HUES6 (cell line): ENCODE data around the gene CA5A.

Experiments used
- H3K27ac ChIP-seq: 2 replicates; pipeline ENCODE4 v1.7.0; 2013; ENCODE audit warnings: low read depth, mild to moderate bottlenecking, low read length, inconsistent platforms
- H3K27me3 ChIP-seq: 2 replicates; pipeline ENCODE4 v1.6.1; 2013; ENCODE audit warnings: low read length; ENCODE audit not compliant: control insufficient read depth, insufficient read depth
- H3K36me3 ChIP-seq: 2 replicates; pipeline ENCODE4 v1.6.1; 2013; ENCODE audit warnings: low read length; ENCODE audit not compliant: control insufficient read depth, insufficient read depth
- H3K4me1 ChIP-seq: 2 replicates; pipeline ENCODE4 v1.6.1; 2013; ENCODE audit warnings: low read length; ENCODE audit not compliant: control insufficient read depth, insufficient read depth
- H3K4me3 ChIP-seq: 2 replicates; pipeline ENCODE4 v1.5.1; 2013; ENCODE audit warnings: low read depth, low read length
- H3K9ac ChIP-seq: one replicate; pipeline ENCODE4 v1.6.1; 2013; ENCODE audit warnings: mild to moderate bottlenecking, low read length
- H3K9me3 ChIP-seq: 2 replicates; pipeline ENCODE4 v1.6.1; 2013; ENCODE audit warnings: low read depth, low read length; ENCODE audit not compliant: control insufficient read depth, insufficient read depth

Gene CA5A

DNA sequence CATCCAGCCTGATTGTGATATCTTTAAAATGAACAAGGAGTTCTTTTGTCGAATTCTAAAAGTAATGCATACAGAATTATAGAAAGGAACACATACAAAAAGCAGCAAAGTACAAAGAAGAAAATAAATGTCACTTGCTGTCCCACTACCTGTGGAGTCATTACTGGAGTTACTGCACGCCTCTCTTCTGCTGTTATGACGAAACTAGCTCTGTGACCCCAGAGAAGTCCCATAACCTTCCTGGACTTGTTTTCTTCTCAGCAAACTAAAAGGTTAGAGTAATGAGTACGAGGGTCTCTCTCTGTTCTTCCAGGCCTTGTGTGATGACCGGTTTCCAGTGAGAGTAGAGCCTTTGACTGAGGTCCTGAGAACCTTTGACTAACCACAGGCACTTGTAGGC, 41.8 kb upstream of the CA5A start:
- no peak overlapping the region for H3K27ac ChIP-seq
- peaks cover 13% of the 10 kb centered on the region for H3K36me3 ChIP-seq
- H3K9me3 ChIP-seq, result no peaks in the 10 kb centered on the region
- H3K4me3 ChIP-seq, result no peak overlapping the region
- no peaks in the 10 kb centered on the region for H3K4me1 ChIP-seq
- H3K27me3 ChIP-seq, result no peaks in the 10 kb centered on the region
- H3K9ac ChIP-seq, result no peak overlapping the region

DNA sequence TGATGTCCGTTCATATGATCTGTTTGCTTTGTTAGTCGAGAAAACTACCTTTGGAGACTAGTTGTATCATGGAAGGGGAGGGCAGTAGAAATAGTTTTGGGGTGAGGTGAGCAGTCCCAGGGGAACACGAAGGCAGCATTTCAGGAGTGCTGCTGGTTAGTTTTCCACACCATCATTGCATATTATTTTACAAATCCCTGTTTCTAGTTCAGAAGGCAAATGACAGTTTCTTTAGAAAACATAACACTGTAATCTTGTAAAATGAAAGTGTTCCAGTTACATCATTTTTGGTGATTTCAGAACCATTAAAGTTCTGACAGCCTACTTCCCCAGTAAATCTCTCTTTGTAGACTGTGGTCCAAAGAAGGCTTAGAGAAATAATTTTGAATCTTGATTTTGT, 40.3 kb upstream of the CA5A start:
- no peak overlapping the region for H3K4me3 ChIP-seq
- no peaks in the 10 kb centered on the region for H3K4me1 ChIP-seq
- H3K9ac ChIP-seq, result no peak overlapping the region
- no peaks in the 10 kb centered on the region for H3K27me3 ChIP-seq
- peaks cover 11% of the 10 kb centered on the region; the same call in 1 of the 2 replicates for H3K9me3 ChIP-seq
- no peak overlapping the region for H3K27ac ChIP-seq
- peaks cover 11% of the 10 kb centered on the region for H3K36me3 ChIP-seq

DNA sequence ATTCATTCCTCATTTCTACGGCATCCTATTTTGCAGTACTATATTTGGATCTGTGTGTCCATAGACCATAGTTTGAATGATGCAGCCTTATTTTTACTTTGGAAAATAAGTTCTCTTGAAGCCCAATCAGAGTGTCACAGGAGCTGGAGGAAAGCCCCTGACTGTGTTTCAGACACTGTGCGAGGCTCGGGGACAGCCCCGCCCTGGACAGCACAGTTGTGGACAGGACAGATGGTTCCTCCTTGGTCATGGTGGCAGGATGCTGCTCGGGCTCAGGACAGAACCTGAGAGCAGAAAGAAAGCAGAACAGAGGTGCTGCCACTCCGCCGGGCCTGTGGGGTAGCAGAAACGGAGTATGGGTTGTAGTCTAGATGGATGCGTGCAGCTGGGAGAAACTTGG, 37.8 kb upstream of the CA5A start:
- peaks cover 21% of the 10 kb centered on the region; the same call in 1 of the 2 replicates for H3K9me3 ChIP-seq
- no peaks in the 10 kb centered on the region for H3K27me3 ChIP-seq
- H3K27ac ChIP-seq, result no peak overlapping the region
- no peak overlapping the region for H3K4me3 ChIP-seq
- H3K4me1 ChIP-seq, result no peaks in the 10 kb centered on the region
- peaks cover 8% of the 10 kb centered on the region for H3K36me3 ChIP-seq
- no peak overlapping the region for H3K9ac ChIP-seq

DNA sequence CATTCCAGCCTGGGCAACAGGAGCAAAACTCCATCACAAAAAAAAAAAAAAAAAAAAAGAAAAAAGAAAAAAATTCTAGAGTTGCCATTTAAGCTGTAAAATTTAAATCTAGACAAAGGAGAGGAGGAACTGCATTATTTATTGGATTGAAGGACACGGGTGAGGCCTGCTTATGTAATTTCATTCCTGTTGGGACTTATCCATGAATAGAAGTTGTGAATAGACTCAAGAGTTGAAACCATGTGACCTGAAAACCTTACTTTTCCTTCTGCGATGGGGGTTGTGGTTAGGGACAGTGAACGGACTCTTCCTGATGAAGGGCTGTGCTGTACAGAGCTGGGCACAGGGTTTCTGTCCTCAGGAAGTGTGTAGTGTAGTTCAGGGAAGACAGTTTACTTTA, 37.4 kb upstream of the CA5A start:
- H3K9ac ChIP-seq, result no peak overlapping the region
- H3K9me3 ChIP-seq, result peaks cover 21% of the 10 kb centered on the region; the same call in 1 of the 2 replicates
- no peak overlapping the region for H3K27ac ChIP-seq
- H3K4me3 ChIP-seq, result no peak overlapping the region
- H3K4me1 ChIP-seq, result no peaks in the 10 kb centered on the region
- peaks cover 5% of the 10 kb centered on the region for H3K36me3 ChIP-seq
- H3K27me3 ChIP-seq, result no peaks in the 10 kb centered on the region

DNA sequence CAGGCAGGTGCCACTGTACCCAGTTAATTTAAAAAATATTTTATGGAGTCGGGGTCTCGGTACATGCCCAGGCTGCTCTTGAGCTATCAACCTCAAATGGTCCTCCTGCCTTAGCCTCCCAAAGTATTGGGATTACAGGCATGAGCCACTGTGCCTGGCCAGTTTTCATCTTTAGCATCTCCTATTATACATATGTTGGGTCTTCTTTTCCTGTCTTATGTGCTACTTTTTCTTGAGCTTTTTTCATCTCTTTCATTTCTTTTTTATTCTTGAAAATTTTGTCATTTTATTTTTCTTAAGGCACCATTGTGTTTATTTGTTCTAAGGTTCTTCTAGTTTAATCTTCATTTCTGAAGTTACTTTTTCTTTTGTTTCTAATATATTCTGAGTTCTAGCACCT, 35.6 kb upstream of the CA5A start:
- no peak overlapping the region for H3K4me3 ChIP-seq
- peaks cover under 1% of the 10 kb centered on the region; the same call in 1 of the 2 replicates for H3K4me1 ChIP-seq
- H3K27me3 ChIP-seq, result no peaks in the 10 kb centered on the region
- H3K9ac ChIP-seq, result no peak overlapping the region
- peaks cover 5% of the 10 kb centered on the region for H3K36me3 ChIP-seq
- H3K27ac ChIP-seq, result no peak overlapping the region
- peaks cover 21% of the 10 kb centered on the region; the same call in 1 of the 2 replicates for H3K9me3 ChIP-seq

GRCh38 chr16:87970186-87970585, 33.9 kb upstream of the CA5A start:
- Histone ChIP-seq H3K27me3 (no peaks in the 10 kb centered on the region), H3K9ac (no peak overlapping the region), H3K4me3 (no peak overlapping the region), H3K9me3 (peaks cover 21% of the 10 kb centered on the region; the same call in 1 of the 2 replicates), H3K4me1 (peaks cover 4% of the 10 kb centered on the region; the same call in 1 of the 2 replicates), H3K36me3 (peaks cover 5% of the 10 kb centered on the region; the same call in 1 of the 2 replicates), H3K27ac (no peak overlapping the region)

GRCh38 chr16:87968541-87968940, 32.2 kb upstream of the CA5A start:
- H3K4me3 ChIP-seq, result no peak overlapping the region
- H3K36me3 ChIP-seq, result no peaks in the 10 kb centered on the region
- no peak overlapping the region for H3K9ac ChIP-seq
- H3K27ac ChIP-seq, result no peak overlapping the region
- H3K4me1 ChIP-seq, result peaks cover 4% of the 10 kb centered on the region; the same call in 1 of the 2 replicates
- no peaks in the 10 kb centered on the region for H3K27me3 ChIP-seq
- H3K9me3 ChIP-seq, result peaks cover 21% of the 10 kb centered on the region; the same call in 1 of the 2 replicates

DNA sequence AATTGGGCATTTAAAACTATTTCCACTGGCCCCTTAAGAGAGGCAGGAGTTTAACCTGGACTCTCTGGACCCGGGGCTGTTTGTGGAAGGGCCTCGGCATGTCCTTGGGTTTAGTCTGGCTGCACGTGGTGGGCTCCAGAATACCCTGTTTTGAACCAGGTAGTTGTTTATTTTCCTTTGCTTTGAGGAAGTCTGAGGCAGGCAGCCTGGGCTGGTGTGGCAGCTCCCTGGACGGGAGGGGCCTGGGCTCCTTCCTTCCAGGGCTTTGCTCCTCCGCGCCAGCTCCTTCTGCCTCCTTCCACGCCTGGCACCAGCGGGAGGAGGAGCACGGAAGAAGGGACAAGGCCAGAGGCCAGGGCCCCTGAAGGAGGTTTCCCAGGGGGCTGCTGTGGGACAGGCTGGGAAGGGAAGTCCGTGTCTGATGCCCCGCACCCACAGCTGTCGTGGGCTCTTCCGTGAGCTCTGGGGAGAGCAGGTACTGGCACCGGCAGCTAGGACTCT, 30.4 kb upstream of the CA5A start:
- Histone ChIP-seq H3K27ac (peak overlapping the region; percentile 53; the same call in 1 of the 2 replicates), H3K4me3 (no peak overlapping the region), H3K9ac (peak overlapping the region; percentile 2), H3K9me3 (peaks cover 11% of the 10 kb centered on the region; the same call in 1 of the 2 replicates), H3K27me3 (no peaks in the 10 kb centered on the region), H3K36me3 (no peaks in the 10 kb centered on the region), H3K4me1 (peaks cover 8% of the 10 kb centered on the region; the same call in 1 of the 2 replicates)

DNA sequence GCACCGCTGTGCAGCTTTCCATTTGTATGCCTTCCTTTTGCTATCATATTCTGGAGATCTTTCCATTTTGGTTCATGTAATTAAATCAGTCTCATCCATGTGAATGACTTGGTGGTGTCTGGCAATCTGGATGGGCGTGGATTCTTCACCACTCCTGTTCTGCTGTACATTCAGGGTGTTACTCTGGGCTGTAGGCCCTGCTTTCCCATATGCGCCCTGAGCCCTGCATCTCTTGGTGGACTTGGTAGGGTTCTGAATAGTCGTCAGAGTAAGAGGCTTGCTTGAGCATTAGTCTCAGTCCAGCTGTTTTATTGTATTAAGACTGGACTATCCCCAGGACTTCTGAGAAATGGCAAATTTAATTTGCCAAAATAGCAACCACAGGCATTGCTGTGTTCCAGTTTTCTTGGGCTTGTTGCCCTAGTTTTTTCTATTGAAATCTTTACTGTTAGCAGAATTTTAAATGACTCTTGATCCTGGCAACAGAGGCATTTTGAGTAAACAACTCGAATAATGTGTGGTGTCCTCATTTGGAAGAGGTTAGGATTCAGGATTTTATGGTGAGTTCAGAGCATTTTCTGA, 29.8 kb upstream of the CA5A start:
- Histone ChIP-seq H3K9me3 (peaks cover 5% of the 10 kb centered on the region; the same call in 1 of the 2 replicates), H3K9ac (no peak overlapping the region), H3K27ac (0 out of 2 replicates have a peak overlapping the region, but pooled peaks have one; percentile 53), H3K36me3 (no peaks in the 10 kb centered on the region), H3K4me1 (peaks cover 8% of the 10 kb centered on the region; the same call in 1 of the 2 replicates), H3K27me3 (no peaks in the 10 kb centered on the region), H3K4me3 (no peak overlapping the region)

DNA sequence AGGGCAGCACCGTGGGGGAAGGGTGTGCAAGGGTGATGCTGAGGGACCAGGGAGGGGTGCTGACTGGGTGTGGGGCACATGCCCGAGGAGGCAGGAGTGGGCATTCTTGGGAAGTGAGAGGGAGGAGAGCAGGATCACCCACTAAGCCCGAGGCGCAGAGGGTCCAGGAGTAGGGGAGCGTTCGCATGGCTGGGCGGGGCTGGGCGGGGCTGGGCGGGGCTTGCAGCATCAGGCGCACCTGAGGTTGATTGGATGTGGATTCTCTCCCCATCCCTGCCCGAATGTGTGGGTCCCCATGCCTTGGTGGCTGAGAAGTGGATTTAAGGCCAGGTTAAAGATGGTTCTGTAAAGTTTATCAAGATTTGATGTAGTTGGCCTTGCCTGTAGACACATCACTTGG, 29.1 kb upstream of the CA5A start:
- H3K27ac ChIP-seq, result no peak overlapping the region

GRCh38 chr16:87964049-87964659, 27.8 kb upstream of the CA5A start:
- no peak overlapping the region for H3K9ac ChIP-seq
- no peak overlapping the region for H3K27ac ChIP-seq

More for the DNA sequence above, 29.1 kb upstream of the CA5A start:
- peaks cover 3% of the 10 kb centered on the region; the same call in 1 of the 2 replicates for H3K9me3 ChIP-seq
- no peaks in the 10 kb centered on the region for H3K36me3 ChIP-seq
- H3K9ac ChIP-seq, result no peak overlapping the region
- H3K4me3 ChIP-seq, result no peak overlapping the region
- no peaks in the 10 kb centered on the region for H3K27me3 ChIP-seq
- peaks cover 8% of the 10 kb centered on the region; the same call in 1 of the 2 replicates for H3K4me1 ChIP-seq

More at GRCh38 chr16:87964049-87964659, 27.8 kb upstream of the CA5A start:
- Histone ChIP-seq H3K4me1 (peaks cover 8% of the 10 kb centered on the region; the same call in 1 of the 2 replicates), H3K4me3 (no peak overlapping the region), H3K9me3 (no peaks in the 10 kb centered on the region), H3K36me3 (no peaks in the 10 kb centered on the region), H3K27me3 (no peaks in the 10 kb centered on the region)
